RKO (cell line): Measurements from ENCODE around the gene ACSS3.

Source experiments
- DNase-seq: peaks from one replicate; pipeline ENCODE4 v3.0.0-alpha.2; 2016; ENCODE audit warnings: low spot score

ACSS3 gene

GRCh38 chr12:81231574-81232368, 153.9 kb downstream of the ACSS3 start:
- DNase-seq = no peak

- no peak for DNase-seq
Observed at GRCh38 chr12:81245458-81245857, 167.6 kb downstream of the ACSS3 start.

- no peak for DNase-seq
Observed at GRCh38 chr12:81245907-81246570, 168.2 kb downstream of the ACSS3 start.

- DNase-seq = no peak
Observed at GRCh38 chr12:81249976-81250375, 172.1 kb downstream of the ACSS3 start.

- no peak for DNase-seq
Observed at GRCh38 chr12:81252228-81252627, 174.3 kb downstream of the ACSS3 start.

GRCh38 chr12:81253360-81253759, 175.5 kb downstream of the ACSS3 start:
- no peak for DNase-seq

- no peak for DNase-seq
Observed at GRCh38 chr12:81255456-81255855, 177.6 kb downstream of the ACSS3 start.

- no peak for DNase-seq
Observed at GRCh38 chr12:81255947-81256346, 178.1 kb downstream of the ACSS3 start.

GRCh38 chr12:81257947-81258551, 180.2 kb downstream of the ACSS3 start:
- DNase-seq = peak; percentile 75

- no peak for DNase-seq
Observed at GRCh38 chr12:81259360-81259759, 181.5 kb downstream of the ACSS3 start.

- DNase-seq = peak; percentile 6
Observed at GRCh38 chr12:81261508-81262207, 183.8 kb downstream of the ACSS3 start.

- DNase-seq = no peak
Observed at GRCh38 chr12:81263072-81263471, 185.2 kb downstream of the ACSS3 start.

- DNase-seq = no peak
Observed at GRCh38 chr12:81270385-81270784, 192.5 kb downstream of the ACSS3 start.

GRCh38 chr12:81274637-81275529, 197.0 kb downstream of the ACSS3 start:
- peak; percentile 20 for DNase-seq

GRCh38 chr12:81284137-81284536, 206.3 kb downstream of the ACSS3 start:
- peak; percentile 10 for DNase-seq

- DNase-seq = no peak
Observed at GRCh38 chr12:81288651-81289050, 210.8 kb downstream of the ACSS3 start.

GRCh38 chr12:81294325-81295190, 216.7 kb downstream of the ACSS3 start:
- DNase-seq = no peak

GRCh38 chr12:81295251-81295650, 217.4 kb downstream of the ACSS3 start:
- DNase-seq = no peak

- peak; percentile 51 for DNase-seq
Observed at GRCh38 chr12:81296556-81297305, 218.9 kb downstream of the ACSS3 start.

GRCh38 chr12:81297601-81298000, 219.7 kb downstream of the ACSS3 start:
- DNase-seq = no peak
